Measurements from ENCODE around the gene MBNL1.
"Not testable (repeated sequence)": the region's sequence is repeated elsewhere in the genome, so short reads cannot be mapped to it uniquely, and the experiment has no call there.

MBNL1 gene

GRCh38 chr3:152382312-152383135 is 113.8 kb downstream of the MBNL1 start:
- DNase-seq, result no peak

- no peak for DNase-seq
These were observed 114.4 kb downstream of the MBNL1 start for GRCh38 chr3:152383136-152383606.

DNA sequence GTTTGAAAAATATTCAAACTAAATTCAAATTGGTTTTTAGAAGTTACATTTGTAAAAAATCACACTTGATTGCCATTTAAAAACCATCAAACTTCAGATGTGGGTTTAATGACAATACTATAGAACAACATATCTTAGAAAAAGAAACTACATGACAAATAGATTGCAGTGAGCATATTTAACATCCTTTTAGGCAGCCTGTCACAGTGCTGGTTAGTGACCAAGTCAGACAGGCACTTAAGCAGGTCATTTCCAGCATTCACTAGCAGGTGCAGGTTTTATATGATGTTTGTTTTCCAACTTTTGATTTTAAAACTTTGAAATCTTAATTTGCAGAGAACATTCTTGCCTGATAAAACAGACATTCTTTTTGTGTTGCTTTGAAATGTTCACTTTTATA is 115.7 kb downstream of the MBNL1 start:
- DNase-seq, result no peak

- DNase-seq, result no peak
These were observed 117.0 kb downstream of the MBNL1 start for GRCh38 chr3:152385761-152386160.

GRCh38 chr3:152386208-152386607 is 117.5 kb downstream of the MBNL1 start:
- no peak for DNase-seq

DNA sequence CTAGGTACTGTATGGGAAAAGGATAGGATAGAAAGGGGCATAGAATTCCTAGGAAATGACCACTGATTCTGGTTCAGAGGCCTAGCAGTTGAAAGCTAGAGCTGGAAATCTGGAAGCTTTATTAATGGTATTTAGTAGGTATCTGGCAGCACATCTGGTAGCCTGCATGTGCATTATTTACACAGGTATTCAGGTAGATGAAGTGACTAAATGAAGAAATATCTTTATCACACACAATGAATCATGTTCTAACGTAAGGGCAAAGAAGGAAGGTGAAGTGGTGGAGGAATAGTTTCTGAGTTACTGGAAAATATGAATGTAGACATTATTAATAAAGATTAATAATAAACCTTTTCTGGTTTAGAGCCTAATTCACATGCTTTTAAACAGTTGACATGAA is 119.9 kb downstream of the MBNL1 start:
- no peak for DNase-seq

DNA sequence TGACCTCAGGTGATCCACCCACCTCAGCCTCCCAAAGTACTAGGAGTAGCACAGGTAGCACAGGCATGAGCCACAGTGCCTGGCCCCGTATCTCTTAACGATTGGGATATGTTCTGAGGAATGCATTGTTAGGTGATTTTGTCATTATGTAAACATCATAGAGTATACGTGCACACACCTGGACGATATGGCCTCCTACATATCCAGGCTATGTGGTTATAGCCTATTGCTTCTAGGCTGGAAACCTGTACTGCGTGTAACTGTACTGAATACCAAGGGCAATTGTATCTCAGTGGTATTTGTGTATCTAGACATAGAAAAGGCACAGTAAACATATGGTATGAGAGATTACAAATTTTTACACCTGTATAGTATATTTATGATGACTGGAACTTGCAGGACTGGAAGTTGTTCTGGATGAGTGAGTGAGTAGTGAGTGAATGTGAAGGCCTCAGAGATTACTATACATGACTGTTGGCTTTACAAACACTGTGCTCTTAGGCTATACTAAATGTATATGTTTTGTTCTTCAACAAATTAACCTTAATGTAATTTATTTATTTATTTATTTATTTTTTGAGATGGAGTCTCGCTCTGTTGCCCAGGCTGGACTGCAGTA is 120.7 kb downstream of the MBNL1 start:
- no peak for DNase-seq

GRCh38 chr3:152390647-152391046 is 121.9 kb downstream of the MBNL1 start:
- DNase-seq, result no peak

DNA sequence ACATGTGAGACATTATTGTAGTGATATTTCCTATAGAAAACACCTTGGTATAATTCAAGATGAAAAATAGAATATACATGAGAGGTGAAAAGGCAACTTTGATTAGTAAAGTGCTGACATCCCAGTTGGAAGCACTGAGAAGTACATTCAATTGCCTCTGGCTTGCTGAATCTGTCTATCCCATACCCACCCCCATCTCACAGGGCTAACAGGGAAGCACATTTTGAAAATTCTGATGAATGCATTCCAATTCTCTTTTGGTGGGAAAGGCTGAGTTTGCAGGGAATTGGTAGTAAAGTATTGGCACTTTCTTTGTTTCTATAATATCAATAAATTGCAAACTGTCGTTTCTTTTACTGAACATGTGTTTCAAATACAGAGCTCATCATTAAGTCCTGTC is 122.9 kb downstream of the MBNL1 start:
- DNase-seq, result no peak

DNA sequence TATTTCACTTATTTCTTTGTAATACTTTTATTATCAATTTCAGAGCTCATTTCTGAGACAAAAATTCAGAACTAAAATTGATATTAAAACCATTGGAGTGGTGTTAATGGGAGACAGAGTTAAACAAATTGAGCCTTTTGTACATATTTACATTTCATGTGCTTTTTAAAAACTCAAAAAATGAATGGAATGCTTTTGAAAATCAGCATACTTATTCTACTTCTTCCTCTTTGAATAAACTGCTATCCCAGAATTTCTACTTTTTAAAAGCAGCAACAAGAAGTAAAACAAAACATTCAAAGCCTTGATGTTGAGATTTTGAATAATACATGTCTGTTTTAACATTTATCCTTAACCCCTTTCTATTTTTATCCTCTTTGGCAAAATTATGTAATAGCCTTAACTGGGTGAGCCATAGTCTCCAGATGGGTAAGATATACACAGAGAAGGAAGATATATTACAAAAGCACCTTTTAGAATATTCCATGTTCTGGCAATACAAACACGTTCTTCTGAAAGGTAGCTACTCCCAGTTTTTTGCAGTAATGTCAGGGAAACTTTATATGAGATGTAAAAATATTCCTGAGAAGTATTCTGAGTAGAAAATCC is 123.6 kb downstream of the MBNL1 start:
- no peak for DNase-seq

- DNase-seq, result no peak
These were observed 125.5 kb downstream of the MBNL1 start for GRCh38 chr3:152394246-152394645.

GRCh38 chr3:152395764-152396163 is 127.0 kb downstream of the MBNL1 start:
- no peak for DNase-seq

DNA sequence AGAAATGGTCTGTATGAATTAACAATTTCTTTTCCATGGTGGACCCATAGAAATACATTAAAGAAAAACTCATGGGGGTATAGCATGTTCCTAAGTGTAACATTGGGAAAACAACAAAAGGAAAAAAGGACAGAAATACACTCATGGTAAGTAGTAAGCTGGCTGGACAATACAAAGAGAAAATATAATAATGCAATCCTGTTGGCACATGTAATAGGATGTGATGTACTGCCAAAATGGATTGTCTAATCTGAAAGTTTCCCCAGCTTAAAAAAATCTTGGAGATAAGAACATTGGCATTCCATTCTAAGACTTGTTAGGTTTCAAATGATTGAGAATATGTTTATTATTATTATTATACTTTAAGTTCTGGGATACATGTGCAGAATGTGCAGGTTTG is 128.1 kb downstream of the MBNL1 start:
- no peak for DNase-seq

GRCh38 chr3:152397348-152397747 is 128.6 kb downstream of the MBNL1 start:
- DNase-seq, result not testable (repeated sequence)

- no peak for DNase-seq
These were observed 129.8 kb downstream of the MBNL1 start for GRCh38 chr3:152398495-152398894.

- DNase-seq, result no peak
These were observed 130.6 kb downstream of the MBNL1 start for GRCh38 chr3:152399374-152399773.

GRCh38 chr3:152400887-152401286 is 132.2 kb downstream of the MBNL1 start:
- DNase-seq, result no peak

DNA sequence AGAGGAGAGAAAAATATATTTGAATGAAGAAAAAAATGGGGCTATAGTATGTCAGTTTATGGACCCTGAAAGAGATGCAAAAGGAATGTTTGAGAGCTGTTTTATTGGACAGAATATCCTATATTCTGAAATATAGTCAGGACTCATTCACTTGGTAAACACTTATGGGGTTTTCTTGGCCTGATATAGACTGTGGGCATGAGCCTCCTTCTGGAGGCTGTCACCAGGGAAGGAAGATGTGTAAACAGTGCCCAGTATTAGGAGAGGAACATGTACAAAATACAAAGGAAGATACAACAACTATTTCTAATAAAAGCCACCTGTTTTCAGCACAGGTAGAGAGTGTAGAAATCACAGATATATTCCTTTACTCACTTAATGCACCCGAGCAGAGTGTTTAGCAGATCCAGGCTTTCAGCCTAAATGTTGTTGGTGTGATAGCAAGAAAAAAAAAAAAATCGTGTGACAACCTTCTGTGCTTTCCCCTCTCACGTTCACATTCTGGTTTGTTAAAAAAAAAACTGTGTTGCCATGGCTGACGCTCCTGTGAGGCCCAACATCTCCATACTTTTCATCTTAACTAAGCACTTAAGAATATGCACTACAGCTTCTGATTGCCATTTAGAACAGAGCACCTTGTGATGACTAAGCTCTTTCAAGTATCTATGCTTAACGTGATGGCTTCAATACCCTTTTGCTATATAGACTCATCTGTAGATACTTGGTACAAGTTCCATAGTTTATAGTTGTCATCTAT is 134.1 kb downstream of the MBNL1 start:
- DNase-seq, result no peak

DNA sequence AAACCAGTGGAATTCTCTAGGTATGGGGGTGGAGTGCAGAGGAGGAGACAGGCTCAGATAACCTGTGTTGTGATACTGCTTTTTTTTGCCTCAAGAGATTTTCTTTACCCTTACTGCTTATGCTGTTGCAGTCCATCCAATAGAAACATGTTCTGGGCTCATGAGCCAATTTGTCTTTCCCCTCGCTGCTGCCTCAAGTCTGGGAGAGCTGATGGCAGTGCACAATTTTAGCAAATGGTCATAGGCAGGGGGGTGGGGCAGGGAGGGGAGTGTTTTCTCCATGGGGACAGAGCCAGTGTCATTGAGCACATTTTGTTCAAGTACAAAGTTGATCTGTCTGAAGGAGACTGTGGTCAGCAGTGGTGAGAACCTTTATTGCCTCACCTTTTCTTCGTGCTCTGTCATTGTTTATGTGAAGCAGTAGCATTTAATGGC is 134.9 kb downstream of the MBNL1 start:
- DNase-seq, result no peak

DNA sequence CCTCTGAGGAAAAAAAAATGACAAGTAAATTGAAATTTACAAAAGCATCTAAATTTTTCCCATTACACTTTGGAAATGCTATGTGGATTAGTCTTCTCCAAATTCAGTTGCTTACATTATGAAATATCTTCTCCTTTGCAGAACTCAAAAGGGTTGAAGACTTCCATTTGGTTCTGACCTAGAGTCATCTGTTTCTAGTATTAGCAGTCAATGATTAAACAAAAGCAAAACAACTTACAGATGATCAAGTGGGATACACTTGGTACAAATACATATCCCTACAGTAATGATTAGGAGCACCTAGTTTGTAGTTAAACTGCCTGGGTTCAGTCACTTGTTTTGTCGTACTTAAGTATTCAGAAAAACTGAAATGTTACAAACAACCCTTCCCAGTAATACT is 136.2 kb downstream of the MBNL1 start:
- no peak for DNase-seq

DNA sequence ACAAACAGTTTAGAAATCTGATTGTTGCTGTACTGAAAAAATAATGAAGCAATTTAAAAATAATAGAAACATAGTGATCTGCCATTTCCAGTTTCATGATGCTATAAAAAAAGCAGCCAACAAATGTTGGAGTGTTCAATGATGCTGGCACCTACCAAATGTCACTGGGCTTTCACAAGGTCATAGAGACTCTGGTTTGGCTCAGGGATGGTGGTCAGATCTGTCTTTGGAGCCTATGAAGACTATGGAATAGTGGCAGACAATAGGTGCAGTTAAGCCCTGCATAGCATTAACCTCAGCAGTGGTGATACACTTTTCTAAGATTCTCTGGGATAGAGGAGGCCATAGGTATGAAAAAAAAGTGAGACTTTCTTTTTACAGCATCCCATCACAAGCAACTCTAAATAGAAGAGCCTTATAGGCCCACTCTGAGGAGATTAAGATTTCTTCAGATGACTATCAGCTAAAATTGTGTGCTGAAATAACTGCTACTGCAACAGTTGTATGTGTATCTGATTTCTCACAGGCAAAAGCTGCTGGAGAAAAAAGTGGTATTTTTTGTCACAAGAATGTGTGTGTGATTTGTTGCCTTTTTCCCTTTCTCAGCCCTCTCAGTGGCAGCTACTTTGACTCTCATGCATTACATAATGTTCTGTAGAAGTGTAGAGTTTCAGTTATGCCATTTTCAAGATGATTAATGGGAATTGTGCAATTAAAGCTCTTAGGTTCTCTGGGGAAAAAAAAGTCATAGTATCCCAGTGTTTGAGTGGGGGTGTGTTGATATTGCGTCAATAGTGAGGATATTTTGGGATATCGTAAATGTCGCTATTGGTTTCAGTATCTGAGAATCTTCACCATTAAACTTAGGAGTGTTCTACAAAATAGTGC is 137.4 kb downstream of the MBNL1 start:
- DNase-seq, result no peak

- DNase-seq, result no peak
These were observed 144.5 kb downstream of the MBNL1 start for GRCh38 chr3:152413240-152413639.

Measured in NCI-H345 (cell line).